Stomach (tissue), 4 donors: ENCODE results near the gene TRIM24.

Source experiments
- CTCF ChIP-seq, 7 experiments: fragments of 450-650 bp in 4 of 7; fragments of 200-600 bp in 3 of 7; sonication (generic) in 3 of 7; IDR thresholded peaks; one replicate each; pipeline ENCODE4 v1.5.1; 2016 to 2019; ENCODE audit warnings: antibody characterized with exemption in 7 of 7, control low read depth in 2 of 7, mild to moderate bottlenecking in 1 of 7
- EP300 ChIP-seq: sonication (generic); formaldehyde crosslinking; IDR thresholded peaks from one replicate; pipeline ENCODE4 v1.6.1; 2017; ENCODE audit warnings: antibody characterized with exemption
- POLR2A ChIP-seq, 4 donors: fragments of 450-650 bp; IDR thresholded peaks; one replicate each; pipeline ENCODE4 v1.6.1; 2016; ENCODE audit warnings: antibody characterized with exemption in 4 of 4, control low read depth in 2 of 4, mild to moderate bottlenecking in 1 of 4, moderate library complexity in 1 of 4

GRCh38 chr7:138477081-138477578 lies 17.1 kb downstream of the TRIM24 start:
- no peak for TF ChIP-seq CTCF (IDR thresholded peaks at IDR 0.05)
- no peak for TF ChIP-seq EP300
- TF ChIP-seq POLR2A (IDR thresholded peaks at IDR 0.05) = no peak
